Lower leg skin (tissue), 4 donors: ENCODE measurements around the gene NELL1. TPM values are rescaled to one million over a fixed set of nuclear protein-coding genes. Genes with fewer than 3 reads are reported as not detected.

Source experiments
- total RNA-seq, 4 donors: library from RNA; depleted of rRNA; stranded (reverse); fragments of >200 nt; gene quantifications; one replicate each; pipeline ENCODE4 v1.1.0, GENCODE V29; 2016

Gene NELL1
- total RNA-seq, 4 donors from 2014 or later, result 0.12 to 0.29 (median 0.14) TPM

Other genes starting within 250 kb of the NELL1 start
- gene SLC6A5, start 70.0 kb upstream of the NELL1 start, total RNA-seq, result not detected